DLD1 (cell line): ENCODE data around the gene FOXS1.

Experiments used
- in situ Hi-C: cut with HindIII; loops from 2 replicates; pipeline ENCODE4 v1.10.0; 2017; ENCODE audit warnings: low sequenced_read_pairs

FOXS1 gene

GRCh38 chr20:31845300-31845863 is at the start of gene FOXS1:
Gene FOXS1, minus strand, starts transcription at chr20:31845604. Its CDS starts 62 bp downstream, at chr20:31845542.
- in situ Hi-C loops = no loop called here

DNA sequence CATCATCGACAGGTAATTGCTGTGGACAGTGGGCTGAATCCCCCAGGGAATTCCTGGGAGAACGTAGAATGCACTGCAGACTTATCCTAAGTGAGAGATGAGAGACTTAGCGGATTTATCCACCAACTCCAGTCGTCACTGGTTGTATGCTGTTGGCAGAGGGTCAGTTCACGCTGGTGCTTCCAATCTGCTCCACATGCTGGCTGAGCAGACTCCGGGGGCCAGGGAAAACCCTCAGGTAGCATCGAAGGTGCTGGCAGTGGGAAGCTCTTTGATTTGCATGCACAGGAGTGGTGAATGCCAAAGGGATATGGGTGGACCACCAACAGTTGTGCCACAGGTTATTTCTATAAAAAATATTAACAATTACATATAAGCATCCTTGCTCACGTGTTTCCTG is 45.2 kb upstream of the FOXS1 start:
- in situ Hi-C loops = no loop called here

GRCh38 chr20:31883829-31884228 is 38.4 kb upstream of the FOXS1 start:
- in situ Hi-C loops = no loop called here

- in situ Hi-C loops = no loop called here
Observed at GRCh38 chr20:31881945-31882344, 36.5 kb upstream of the FOXS1 start.

DNA sequence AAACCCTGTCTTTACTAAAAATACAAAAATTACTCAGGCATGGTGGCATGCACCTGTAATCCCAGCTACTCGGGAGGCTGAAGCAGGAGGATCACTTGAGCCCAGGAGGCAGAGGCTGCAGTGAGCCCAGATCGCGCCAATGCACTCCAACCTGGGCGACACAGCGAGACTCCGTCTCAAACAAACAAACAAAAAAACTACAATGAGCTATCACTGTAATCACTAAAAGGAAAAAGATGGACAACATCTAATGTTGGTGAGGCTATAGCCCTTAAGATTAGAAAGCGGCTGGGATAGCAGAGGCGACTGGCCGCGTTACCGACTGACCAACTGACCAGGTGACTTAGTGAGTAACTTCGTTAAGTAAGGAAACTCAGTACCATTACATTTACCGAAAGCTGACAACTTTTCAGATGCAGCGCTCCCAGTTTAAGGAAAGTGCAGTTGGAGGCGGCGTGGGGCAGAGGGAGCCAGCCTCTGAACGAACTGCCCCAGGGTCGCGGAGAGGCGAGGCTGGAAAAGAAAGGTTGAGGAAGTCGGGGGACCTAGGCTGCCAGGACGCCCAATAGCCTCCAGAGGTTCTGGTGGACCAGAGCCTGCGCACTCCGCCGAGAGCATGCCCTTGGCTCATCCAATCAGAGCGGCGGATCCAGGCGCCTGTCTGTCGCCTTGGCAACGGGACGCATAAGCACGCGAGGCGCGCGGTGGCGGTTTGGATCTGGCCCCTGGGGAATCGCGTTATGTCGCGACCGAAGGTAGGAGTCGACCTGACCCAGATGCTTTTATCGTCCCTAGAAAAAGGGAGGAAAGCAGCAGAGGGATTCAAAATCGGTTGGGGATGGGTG is 34.0 kb upstream of the FOXS1 start:
- in situ Hi-C loops = no loop called here

- in situ Hi-C loops = no loop called here
Observed at GRCh38 chr20:31877684-31878083, 32.3 kb upstream of the FOXS1 start.

DNA sequence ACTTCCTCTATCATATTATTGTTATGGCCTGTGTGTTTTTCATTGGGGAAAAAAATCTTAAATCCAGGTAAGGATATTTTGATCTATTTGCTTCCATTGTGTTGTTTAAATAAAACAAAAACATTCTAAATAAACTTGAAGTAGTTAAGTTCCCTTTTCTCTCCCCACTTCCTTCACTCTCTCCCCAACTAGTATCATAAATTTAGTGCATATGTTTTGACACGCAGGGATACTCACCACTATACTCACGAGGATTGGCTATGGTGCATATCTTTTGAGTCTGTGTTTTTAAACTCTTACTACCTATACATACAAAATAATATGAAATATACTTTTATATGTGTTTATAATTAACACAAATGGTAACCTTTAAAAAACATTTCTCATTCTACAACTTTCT is 30.3 kb upstream of the FOXS1 start:
- in situ Hi-C loops = no loop called here

- in situ Hi-C loops = no loop called here
Observed at GRCh38 chr20:31872406-31872805, 27.0 kb upstream of the FOXS1 start.

DNA sequence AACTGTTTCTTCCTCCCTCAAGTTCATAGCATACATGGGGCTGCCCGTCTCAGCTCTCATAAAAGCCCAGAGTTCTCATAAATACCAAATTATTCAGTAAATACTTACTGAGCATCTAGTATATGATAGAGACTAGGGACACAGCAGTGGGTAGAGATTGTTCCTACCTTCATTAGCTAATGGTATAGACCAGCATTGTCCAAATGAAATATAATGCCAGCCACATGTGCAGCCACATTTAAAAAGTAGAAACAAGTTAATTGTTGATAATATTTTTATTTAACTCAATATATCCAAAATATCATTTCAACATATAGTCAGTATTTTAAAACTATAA is 26.2 kb upstream of the FOXS1 start:
- in situ Hi-C loops = no loop called here

DNA sequence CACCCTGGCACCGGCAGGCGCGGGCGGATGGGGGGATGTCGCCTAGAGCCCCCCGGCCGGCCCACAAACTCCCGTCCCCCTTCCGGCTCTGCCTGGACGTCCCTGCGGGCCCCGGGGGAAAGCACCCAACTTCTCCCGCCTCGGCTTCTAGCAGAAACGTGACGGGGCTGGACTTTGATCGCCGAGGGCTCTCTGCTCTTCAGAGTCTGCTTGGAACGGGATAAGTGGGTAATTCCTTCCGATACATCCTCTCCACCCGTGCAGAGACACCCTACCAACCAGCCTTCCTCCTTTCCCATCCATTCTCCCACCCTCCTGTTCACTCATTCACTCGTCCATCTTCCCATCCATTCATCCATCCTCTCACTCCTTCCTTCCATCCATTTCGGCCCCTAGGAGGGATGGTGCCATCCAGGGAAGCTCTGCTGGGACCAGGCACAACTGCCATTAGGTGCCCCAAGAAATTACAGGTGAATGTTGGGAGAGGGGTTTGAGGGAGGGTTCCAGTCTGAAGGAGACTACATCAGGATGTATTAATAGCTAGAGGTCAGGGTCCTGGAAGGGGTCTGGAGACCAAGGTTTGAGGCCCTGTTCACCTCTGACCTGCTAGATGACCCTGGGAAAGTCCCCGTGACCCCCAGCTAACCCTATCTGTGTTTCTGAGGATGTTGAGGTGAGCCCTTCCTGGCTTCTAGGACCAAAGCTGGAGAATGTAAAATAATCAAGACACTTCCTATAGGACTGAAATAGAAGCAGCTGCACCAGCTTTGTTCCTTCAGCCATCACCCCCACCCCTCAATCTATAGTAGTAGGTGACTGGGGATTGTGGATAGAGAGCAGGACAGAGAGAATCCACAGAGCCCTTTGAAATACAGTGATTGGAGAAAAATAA is 25.6 kb upstream of the FOXS1 start:
- in situ Hi-C loops = no loop called here

DNA sequence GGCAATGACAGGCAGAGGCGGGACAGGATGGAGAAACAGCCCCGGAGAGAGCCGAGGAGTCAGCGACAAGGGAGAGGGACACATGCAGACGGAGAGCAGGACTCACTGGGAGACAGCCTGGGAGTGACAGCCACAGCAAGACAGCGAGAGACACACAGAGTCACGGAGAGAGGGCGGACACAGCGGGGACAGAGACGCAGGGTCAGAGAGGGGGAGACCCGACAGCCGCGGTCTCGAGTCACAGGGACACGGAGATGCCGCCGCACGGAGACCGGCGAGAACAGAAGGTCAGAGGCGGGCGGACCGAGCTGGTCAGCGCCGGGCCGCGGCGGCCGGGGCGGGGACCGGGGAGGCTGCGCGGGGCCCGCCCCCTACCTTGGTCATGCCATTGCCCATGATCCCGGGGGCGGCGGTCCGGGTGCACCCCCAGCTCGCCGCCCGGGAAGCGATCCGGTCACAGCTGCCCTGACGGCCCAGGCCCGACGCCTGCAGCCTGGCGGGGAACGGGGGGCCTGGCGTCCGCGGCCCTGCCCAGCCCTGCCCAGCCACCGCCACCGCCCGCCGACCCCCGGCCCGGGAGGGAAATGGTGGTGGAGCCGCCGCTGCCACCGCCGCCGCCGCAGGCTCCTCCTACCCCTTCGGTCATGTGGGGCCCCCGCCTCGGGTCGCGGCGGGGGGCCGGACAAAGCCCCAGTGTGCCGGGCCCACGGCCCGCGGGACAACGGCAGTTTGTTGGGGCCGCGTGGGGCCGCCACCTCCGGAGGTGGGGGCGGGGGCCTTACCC is 24.7 kb upstream of the FOXS1 start, which contains the start of the genes DUSP15 and TTLL9:
Gene DUSP15 (minus strand): TSS at position 586 of the 784 bp plus-strand sequence. CDS start 190 bp downstream, at position 396.
Gene TTLL9 (plus strand): TSS at position 693 of the 784 bp plus-strand sequence. CDS start 493 bp downstream, outside the sequence.
- in situ Hi-C loops = no loop called here

DNA sequence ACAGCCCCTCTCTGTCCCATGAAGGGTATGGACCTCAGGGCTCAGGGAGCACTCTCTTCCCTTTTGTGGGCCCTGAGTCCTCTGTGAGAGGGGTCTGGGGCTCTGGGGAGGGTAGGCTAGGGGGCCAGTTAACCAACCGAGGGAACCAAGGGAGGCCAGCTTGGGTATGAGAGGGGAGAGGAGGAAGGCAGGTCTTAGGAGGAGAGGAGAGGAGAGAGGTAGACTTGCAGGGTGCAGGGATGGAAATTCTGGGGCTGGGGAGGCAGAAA is 24.2 kb upstream of the FOXS1 start:
- in situ Hi-C loops = no loop called here

DNA sequence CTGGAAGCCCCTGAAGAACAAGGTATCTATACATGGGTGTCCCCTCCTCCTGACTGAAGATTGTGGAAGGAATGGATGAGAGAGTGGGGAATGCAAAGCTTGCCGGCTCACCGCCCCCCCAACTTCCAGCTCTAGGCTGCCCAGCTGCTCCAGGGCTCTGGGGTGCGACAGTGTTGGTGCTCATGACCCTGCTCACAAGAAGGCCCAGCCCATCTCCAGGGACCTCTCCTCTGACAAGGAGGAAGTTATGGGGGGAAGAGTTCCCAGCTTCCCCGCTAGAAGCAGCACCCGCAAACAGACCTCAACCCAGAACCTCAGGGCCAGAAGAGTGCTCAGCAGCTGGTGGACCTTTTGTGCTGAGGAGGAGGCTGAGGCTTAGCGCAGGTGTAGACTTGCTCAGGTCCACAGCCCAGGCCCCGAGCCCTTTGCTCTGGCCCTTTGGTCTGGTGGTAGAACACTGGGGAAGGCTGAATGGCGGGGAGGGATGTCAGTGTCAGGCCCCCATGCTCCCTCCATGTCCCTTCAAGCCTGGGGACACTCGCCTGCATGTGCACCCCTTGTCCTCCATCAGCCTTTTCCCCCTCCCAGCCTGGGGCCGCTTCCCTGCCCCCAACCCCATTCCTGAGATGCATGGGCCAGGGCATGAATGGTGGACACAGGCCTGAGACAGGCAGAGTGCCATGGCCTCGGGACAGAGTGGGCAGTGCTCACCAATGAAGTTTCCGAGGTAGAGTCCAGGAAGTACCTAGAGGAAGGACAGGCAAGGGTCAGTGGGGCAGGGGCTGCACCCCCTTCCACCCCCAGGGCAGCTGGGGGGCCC is 23.7 kb upstream of the FOXS1 start:
- in situ Hi-C loops = no loop called here

DNA sequence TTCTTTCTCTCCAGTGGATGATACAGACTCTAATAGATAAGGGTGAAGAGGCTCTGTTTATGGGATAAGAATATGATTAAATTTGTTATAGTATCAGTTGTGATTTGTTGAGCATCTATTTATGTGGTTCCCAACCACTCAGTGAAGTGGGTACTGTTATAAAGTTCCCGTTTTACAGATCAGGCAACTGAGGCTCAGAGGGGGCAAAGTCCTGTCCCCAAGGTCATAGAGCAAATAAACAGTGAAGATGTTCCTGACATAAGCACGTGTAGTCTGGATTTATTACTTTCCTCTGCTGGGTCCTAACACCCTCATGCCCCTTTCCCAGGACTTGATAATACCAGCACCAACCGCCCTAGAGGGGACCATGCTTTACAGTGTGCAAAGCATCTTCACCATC is 20.8 kb upstream of the FOXS1 start:
- in situ Hi-C loops = no loop called here

- in situ Hi-C loops = no loop called here
Observed at GRCh38 chr20:31864521-31865400, 19.4 kb upstream of the FOXS1 start.

DNA sequence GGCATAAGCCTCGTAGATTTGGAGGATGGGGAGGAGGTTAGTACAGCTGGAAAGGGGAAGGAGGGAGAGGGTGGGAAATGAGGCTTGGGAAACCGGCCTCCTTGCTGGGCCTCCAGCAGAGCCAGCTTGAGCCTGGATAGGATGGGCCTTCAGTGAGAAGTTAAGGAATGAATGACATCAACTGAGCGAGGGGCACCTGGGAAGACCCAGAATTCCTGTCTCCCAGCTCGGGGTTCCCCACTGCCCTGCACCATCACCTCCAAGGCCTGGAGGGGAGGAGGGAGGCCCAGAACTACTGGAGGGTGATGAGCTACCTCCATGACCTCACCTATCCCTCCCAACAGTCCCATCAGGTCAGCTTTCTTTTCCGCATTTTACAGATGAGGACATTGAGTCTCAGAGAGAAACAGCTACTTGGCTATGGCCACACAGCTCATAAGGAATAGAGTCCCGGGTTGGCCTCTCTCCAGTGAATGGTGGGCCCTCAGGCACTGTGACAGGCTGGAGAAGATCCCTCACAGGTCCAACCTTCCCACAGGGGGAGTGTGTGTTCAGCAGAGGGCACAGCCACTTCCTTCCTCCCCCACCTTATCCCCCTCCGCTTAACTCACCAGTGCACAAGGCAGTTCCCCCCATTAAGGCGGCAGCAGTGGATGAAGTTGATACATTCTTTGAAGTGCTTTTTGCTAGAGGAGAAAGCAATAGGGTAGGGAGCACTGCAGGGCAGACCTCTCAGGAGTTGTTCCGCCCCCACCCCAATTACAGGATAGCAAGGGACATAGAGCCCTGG is 18.1 kb upstream of the FOXS1 start:
- in situ Hi-C loops = no loop called here

DNA sequence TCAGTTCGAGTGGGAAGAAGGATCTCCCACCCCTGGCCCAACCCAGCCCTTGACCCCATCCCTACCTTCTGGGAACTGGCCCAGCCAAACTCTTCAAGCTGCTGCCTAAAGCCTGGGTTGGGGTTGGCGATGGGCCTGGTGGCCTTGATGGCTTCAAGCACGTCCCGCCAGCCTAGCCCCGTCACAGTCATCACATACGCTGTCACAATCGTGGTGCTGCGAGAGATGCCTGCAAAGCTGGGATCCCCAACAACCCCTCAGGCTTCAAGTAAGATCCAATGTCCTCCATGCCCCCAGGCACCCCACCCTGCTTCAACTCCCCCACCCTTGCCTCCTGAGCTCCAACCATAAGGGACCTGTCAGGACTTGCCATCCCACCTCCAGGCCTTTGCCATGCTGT is 17.1 kb upstream of the FOXS1 start:
- in situ Hi-C loops = no loop called here

GRCh38 chr20:31862157-31862470 is 16.7 kb upstream of the FOXS1 start:
- in situ Hi-C loops = no loop called here
